Measurements from ENCODE around the gene SLC39A7.
"Not testable (repeated sequence)": the region's sequence is repeated elsewhere in the genome, so short reads cannot be mapped to it uniquely, and the experiment has no call there.

Gene SLC39A7

DNA sequence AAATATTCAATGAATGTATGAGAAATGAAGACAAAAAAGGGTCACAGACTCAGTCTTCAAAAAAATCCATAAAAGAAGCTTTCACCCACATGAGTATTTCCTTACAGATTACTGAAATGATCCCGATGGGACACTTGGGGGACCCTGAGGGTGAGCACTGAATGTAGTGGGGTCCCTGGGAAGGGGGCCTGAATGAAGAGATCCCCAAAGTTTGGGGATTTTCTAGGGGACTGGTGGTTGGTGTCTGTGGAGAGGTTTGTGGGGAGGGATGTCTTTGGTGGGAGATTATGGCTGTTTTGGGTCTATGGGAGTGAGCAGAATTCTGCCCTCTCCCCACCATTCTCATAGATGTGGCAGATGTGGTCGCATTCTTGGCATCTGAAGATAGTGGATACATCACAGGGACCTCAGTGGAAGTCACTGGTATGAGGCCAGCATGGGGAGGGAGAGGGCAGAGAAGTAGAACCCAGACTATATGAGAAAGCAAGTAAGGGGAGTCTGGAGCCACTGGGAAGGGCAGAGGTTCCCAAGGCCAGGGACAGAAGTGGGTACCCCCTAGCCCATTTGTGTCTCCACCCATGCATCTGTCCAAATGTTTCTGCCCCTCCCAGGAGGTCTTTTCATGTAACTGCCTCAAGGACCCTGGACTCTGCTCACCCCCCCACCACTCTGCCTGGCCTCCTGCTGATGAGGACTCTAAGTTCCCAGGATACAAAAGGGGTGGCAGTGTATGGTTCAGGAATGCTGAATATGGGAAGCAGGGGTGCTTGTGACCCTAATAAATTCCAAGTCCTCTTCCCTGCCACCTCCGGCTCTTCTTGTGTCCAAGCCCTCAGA lies 5.6 kb downstream of the SLC39A7 start:
- DNase-seq: no peak

DNA sequence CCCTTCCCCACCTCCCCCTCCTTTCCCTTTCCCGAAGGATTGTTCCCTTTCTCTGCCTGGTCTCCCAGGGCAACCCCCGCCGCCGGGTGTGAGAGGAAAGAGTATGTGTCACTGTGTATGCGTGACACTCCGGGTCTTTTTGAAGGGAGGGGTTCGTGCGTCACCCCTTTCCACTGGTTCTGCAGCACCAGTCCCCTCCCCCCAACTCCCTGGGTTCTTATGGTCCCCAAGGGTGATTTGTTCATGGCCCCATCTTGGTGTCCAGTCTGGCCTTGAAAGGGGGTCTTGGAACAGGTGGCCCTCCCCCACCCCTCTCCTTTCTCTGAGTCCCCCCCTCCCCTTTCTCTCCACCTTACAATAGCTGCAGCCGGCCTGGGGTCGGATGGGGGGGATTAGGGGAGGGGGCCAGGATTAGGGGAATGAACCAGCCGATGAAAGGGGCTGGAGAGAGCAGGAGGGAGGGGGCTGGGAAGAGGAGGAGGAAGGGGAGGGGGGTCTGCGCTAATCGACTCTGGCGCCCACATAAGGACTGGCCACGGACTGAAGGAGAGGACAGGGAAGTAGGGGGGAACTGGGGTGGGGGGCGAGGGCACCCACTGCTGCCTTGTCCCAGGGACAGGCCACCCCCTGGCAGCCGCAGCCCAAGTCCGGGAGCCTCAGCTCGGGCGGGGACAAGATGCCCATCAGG lies 6.3 kb downstream of the SLC39A7 start:
- no peak for DNase-seq

DNA sequence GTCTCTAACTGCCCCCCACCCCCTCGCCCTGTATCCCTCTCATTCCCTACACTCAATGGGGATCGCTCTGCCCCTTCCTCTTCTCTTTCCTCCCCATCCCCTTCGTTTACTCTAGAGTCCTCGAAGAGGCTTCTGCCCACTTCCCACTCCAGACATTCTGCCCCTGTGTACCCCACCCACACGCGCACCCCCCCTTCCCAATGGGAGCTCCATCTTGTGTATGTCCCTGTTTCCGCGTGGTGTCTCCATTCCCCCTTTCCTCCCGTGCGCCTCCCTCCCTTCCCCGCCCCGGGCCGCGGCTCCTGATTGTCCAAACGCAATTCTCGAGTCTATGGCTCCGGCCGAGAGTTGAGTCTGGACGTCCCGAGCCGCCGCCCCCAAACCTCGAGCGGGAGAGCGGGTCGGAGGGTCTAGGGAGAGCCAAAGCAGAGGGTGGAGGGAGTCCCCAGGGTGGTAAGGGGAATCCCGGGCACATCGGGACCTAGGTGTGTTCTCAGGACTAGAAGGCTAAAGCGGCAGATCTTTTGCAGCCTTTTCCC lies 7.0 kb downstream of the SLC39A7 start:
- peak; percentile 13 for DNase-seq

DNA sequence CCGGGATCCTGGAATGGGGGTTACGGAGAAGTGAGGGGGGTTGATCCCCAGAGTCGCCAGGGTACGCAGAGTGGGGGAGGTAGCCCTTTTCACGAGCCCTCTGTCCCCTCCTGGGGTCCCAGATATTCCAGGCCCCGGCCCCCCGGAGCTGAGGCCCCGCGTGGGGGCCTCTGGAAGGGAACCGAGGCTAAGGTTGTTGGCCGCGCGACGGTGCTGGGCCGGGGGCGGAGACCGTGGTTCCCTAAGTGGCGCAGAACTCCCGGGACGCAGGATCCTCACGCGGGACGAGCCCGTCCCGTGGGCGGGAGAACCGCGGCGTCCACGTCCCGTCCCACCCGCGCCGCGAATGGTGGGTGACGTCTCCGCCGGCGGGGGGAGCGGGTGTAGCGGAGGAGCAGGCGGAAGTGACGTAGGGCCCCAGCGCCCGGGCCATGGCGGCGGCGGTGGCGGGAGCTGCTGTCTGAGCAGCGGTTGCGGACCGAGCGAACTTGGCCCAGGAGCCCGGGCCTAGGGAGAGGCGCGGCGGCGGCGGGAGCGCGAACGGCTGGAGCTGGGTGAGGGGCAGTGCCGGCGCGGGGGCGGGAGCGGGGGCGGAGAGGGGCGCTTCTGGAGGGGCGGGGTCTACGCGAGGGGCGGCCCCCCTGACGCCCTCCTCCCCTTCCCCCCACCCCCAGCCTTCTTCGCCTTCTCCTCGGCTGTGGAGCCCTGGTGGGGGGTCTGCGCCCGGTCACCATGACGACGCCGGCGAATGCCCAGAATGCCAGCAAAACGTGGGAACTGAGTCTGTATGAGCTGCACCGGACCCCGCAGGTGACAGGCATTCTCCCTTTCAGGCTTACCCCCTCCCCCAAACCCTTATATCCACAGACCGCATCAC lies 7.7 kb downstream of the SLC39A7 start, which contains the start of gene RING1:
Gene RING1, plus strand, starts transcription at position 410 of the 877 bp plus-strand sequence. Its CDS starts 323 bp downstream, at position 733.
- peak; percentile 91 for DNase-seq

DNA sequence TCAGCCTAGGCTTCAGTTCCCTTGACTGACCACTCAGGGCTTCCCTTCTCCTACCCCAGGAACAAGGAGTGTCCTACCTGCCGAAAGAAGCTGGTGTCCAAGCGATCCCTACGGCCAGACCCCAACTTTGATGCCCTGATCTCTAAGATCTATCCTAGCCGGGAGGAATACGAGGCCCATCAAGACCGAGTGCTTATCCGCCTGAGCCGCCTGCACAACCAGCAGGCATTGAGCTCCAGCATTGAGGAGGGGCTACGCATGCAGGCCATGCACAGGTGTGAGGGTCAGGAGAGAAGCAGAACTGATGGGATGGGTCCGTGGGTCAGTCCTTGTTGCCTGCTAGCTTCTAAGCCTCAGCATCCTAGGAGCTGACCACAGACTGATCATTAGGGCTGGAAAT lies 9.2 kb downstream of the SLC39A7 start:
- DNase-seq: no peak

DNA sequence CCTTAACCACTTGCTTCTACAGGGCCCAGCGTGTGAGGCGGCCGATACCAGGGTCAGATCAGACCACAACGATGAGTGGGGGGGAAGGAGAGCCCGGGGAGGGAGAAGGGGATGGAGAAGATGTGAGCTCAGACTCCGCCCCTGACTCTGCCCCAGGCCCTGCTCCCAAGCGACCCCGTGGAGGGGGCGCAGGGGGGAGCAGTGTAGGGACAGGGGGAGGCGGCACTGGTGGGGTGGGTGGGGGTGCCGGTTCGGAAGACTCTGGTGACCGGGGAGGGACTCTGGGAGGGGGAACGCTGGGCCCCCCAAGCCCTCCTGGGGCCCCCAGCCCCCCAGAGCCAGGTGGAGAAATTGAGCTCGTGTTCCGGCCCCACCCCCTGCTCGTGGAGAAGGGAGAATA lies 10.5 kb downstream of the SLC39A7 start:
- no peak for DNase-seq

DNA sequence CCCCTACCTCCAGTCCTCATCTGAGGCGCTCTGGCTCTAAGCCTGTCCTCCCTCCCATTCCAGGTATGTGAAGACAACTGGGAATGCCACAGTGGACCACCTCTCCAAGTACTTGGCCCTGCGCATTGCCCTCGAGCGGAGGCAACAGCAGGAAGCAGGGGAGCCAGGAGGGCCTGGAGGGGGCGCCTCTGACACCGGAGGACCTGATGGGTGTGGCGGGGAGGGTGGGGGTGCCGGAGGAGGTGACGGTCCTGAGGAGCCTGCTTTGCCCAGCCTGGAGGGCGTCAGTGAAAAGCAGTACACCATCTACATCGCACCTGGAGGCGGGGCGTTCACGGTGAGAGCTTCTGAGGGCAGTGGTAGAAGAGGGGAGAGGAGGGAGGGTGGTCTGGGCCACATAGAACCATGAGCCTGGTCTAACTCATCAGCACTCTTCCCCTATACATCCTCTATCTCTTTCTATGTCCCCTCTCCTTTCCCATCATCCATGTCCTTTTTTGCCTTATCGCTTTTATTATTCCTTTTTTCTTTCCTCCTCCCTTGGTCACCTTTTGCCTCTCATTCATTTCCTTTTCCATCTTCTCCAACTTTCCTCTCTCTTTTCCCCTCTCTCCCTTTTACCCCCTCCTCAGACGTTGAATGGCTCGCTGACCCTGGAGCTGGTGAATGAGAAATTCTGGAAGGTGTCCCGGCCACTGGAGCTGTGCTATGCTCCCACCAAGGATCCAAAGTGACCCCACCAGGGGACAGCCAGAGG lies 11.2 kb downstream of the SLC39A7 start:
- DNase-seq: no peak

DNA sequence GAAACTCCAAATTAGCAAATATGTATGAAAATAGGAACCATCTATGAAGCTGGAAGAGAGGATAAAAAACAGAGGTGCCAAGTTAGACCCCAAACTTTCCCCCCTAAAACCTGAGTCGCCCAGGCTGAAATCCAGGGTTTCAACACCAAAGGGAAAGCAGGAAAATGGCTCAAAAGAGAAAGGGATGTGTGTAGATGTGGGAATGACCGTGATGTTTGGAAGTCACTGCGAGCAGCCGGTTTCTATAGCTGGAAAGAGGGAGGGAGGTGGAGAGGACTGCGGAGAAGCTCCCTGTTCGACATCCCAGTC lies 12.1 kb downstream of the SLC39A7 start:
- no peak for DNase-seq

DNA sequence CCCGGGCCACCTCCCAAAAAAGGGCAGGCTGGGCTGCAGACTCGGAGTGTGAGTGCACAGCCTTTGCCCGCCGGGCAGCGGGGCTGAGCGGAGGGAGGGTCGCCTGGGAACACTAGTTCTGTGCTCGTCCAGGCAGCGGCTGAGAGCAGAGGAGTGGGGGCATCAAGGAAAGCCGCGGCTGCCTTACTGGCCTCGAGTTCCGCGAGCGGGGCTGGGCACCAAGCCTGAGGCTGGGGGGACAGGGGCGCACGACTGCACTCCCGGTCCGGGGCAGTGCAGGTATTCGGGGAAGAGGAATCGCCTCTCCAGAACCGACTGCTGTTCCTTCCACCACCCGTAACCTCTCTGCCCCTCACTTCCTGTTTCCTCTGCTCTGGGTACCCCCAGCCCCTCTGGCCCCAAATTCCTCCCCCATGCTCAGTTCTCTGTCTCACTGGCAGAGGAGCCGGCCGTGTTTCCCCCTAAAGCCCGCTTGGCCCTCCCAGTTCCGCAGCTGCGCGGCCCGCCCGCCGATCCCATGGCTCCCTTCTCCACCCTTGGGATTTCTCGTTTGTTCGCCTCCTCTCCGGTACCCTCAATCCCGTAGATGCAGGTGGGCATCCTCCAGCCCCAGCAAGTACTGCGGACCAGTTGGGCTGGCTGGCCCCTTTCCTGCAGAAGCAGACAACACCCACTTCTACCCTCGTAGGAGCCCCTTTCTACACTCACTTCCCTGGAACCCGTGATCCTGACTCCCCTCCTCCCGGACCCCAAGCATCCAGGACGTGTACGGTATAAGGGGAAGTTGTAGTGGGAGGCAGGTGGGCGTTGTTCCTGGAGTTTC lies 12.7 kb downstream of the SLC39A7 start:
- DNase-seq: no peak

DNA sequence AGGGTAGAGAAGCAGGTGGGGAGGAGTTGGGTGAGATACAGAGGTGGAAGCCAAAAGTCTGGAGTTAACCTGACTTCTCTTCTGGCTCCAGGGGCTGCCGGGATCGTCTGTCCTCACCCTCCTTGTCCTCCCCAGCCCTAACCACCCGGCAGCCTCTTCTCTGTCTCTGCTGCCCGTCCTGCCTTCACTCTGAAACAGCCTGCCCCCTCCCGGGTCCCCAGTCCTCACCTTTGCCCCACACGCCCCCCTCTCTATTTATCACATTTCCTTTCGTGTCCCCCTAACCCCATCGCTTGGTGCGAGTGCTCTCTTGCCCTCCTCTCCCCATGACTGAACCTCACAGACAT lies 13.3 kb downstream of the SLC39A7 start:
- DNase-seq: no peak

DNA sequence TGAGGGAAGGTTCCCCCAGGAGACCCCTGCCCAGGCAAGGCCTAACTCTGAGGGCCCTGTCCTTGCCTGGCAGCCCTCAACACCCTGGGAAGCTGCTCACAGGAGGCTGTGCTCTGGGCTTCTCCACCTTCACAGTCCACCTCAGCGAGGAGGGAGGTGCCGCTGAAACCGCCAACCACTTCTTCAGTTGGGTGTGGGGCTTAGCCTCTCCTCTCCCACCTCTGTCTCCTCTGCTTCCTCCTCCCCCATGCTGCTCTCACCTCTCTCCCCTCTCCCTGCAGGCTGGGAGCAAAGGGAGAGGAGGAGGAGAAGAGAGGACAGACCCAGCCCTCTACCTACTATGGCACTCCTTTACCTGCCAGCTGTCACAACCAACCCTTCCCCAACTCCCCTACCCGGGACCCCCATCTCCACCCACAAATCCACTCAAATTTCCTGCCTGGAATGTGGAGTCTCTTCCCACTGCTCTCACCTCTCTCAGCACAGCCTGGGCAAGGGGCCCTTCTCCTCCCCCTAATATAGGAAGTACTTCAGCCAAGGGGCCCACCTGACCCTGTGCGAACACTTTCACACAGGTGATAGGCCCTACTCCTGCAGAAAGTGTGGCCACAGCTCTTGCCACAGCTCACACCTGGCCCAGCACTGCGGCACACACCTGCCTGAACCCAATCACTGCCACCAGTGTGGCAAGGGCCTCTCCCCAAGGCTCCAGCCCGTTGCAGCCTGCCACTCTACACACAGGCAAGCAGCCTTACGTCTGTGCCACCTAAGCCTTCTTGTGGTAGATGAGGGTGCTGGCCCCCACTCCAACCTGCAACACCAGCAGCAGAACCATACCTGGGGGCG lies 14.8 kb downstream of the SLC39A7 start:
- DNase-seq: no peak

DNA sequence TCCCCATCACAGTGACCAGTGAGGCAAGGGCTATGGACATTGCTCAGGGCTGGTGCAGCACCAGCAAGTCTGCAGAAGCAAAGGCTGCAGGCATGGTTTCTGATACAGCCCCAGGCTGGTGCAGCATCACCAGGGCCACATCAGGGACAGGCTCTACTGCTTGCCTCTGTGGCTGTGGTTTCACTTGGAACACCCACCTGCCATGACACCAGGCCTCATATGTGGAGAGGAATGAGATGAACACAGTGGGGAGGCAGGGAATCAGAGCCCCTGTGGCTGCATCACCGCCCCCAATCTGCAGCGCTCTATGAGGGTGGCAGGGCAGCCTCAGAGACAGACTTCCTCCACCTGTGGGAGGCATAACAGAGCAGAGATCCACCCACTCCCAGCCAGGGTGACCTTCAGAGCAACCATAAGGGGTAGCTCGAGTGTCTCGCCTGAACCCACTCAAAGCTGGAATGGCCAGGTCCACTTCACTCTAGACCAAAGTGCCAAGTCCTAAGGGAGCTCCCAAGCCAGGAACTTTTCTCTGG lies 15.5 kb downstream of the SLC39A7 start:
- DNase-seq: no peak

DNA sequence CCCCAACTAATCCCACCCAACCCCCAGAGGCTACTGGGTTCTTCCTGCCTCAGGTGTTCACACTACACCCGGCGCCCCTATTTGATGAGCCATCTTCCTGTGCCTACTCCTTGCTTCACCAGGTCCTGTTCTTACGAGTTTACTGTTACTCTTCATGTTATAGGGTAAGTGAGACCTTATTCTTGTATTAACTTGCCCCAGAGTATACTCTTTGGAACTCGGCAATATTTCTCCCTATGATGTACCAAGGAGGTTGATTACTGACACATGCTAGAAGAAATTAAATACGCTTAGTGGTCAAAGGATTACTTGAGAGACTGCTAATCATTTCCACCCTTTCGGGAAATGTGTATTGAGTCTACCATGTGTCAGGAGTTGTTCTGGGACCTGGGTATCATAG lies 16.6 kb downstream of the SLC39A7 start:
- DNase-seq: no peak

DNA sequence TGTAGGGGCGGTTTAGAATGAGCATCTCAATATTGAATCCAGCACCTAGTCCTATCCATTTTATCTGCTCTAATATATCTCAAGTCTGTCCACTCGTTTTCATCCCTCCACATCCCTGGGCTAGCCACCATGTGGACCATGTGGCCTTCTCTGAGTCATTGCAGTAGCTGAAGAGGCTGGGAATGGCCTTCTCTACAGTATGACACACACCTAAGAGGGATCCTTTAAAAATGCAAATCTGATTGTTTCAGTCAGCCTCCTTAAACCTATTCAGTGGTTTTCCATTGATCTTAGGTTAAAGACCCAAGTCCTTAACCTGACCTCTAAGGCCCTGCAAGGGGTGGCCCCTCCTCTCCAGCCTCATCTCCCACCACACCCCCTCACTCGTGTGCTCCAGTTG lies 17.0 kb downstream of the SLC39A7 start:
- no peak for DNase-seq

DNA sequence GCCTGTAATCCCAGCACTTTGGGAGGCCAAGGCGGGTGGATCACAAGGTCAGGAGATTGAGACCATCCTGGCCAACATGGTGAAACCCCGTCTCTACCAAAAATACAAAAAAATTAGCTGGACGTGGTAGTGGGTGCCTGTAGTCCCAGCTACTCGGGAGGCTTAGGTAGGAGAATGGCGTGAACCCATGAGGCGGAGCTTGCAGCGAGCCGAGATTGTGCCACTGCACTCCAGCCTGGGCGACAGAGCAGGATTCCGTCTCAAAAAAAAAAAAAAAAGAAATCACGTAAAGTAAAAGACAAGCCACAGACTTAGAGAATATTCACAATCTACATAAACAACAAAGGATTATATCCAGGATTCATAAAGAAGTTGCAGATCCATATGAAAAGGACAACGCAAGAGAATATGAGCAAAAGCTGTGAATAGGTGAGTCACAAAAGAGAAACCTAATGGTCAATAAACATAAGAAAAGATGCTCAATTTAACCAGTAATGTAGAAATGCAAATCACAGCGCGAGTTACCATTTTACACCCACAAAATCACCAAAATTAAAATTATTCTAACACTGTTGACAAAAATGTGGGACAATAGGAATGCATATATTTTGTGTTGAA lies 25.9 kb downstream of the SLC39A7 start:
- DNase-seq: not testable (repeated sequence)

DNA sequence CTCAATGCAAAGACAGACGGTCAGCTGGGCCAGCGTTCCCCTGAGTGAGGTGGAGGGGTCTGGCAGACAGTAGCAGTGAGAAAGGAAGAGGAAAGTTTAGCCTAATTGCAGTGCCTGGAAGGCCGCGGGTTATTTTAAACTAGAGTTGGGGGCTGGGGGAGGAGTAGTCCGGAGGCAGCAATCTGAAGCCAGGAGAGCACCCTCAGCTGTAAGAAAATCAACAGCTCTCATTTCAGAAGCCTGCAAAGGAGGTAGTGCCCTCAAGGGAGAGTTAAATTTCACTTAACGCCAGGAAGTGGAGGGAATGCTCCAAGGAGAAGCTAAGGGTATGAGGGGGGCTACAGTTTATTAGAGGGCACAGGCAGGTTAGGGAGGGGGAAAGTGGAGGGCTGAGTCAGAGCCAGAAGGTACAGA lies 34.6 kb downstream of the SLC39A7 start:
- no peak for DNase-seq

DNA sequence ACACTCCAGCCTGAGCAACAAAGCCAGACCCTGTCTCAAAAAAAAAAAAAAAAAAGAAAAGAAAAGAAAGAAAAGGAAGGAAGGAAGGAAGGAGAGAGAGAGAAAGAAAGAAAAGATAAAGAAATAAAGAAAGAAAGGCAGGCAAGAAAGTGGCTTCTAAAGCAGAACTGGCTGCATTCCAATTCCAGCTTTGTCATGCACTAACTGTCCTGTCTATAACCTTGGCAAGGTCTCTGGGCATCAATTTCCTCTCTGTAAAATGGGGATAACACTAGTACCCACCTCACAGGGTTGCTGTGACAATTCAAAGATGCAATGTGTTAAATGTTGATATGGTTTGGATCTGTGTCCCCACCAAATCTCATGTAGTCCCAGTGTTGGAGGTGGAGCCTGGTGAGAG lies 35.7 kb downstream of the SLC39A7 start:
- no peak for DNase-seq

DNA sequence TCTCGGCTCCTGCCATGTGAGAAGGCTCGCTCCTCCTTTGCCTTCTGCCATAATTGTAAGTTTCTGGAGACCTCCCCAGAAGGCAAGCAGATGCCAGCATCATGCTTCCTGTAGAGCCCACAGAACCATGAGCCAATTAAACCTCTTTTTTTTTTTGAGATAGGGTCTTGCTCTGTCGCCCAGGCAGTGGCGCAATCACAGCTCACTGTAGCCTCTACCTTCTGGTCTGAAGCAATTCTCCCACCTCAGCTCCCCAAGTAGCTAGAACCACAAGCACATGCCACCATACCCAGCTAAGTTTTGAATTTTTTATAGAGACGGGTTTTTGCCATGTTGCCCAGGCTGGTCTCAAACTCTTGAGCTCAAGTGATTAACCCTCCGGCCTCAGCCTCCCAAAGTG lies 36.2 kb downstream of the SLC39A7 start:
- no peak for DNase-seq

DNA sequence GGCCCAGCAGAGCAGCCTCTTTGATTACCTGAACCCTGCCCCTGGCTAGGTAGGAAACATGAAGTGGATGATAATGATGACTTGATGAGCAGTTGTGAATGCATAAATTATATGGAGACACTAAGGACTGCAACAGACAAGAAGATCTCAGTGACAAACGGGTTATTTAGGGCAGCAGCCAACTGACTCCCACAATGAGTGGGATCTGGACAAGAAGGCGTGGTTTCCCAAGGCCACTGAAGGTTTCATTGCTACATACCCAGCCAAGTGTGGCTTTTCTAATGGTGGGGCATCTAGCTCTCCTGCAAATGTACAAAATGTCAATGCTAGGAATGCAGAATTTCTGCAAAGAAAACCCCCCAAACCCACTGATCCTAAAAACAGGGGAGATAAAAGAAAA lies 37.1 kb downstream of the SLC39A7 start:
- DNase-seq: no peak

DNA sequence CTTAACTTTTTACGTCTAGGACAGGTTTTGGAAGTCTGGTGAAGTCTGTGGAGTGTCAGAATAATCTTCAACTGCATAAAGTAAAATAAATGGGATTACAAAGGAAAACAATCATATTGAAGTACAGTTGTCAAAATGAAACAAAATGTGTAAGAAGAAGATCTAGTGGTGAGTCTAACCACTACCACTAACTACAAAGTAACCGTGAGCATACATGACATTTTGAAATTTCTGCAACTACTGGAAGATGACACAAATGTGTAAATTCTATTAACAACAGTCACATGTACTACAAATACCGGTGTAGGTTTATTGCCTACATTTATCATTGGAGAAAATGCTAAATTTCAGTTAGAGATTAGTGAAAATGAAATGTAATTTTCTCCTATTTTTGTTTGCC lies 41.3 kb downstream of the SLC39A7 start:
- DNase-seq: no peak
